LNCaP clone FGC (cell line): ENCODE data around the gene PRORP.

Source experiments
- DNase-seq: peaks from one replicate; pipeline ENCODE4 v3.0.0-alpha.2; 2011; ENCODE audit warnings: low read depth
- H3K4me3 ChIP-seq: 2 replicates; pipeline ENCODE4 v1.5.1; 2011; ENCODE audit warnings: mild to moderate bottlenecking, low read depth, low read length, control low read depth
- TF ChIP-seq, protein P1 (sequence below): IDR thresholded peaks from 2 replicates; pipeline ENCODE4 v1.5.1; 2012; ENCODE audit warnings: mild to moderate bottlenecking; ENCODE audit not compliant: control insufficient read depth, insufficient read depth; ENCODE audit errors: extremely low read depth

PRORP gene

DNA sequence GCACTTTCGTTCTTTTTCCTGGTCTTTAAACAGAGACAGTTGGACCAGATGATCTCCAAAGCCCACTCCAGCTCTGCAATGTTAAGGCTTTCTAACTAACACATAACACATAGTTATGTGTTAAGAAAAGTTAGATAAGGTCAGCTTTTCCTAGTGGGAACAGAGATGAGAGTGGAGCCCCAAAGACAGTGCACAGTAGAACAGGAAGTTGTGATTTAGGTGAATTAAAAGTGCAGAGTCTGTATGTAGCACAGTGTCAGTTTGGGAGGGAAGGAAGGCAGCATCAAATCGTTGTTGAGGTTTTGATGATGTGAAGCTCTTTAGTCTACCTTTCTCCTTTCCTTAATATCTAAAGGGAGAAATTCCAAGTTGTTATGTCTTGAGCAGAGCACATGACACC lies 31.7 kb downstream of the PRORP start:
- no peak overlapping the region for H3K4me3 ChIP-seq
- no peak for DNase-seq
- TF ChIP-seq, protein P1, sequence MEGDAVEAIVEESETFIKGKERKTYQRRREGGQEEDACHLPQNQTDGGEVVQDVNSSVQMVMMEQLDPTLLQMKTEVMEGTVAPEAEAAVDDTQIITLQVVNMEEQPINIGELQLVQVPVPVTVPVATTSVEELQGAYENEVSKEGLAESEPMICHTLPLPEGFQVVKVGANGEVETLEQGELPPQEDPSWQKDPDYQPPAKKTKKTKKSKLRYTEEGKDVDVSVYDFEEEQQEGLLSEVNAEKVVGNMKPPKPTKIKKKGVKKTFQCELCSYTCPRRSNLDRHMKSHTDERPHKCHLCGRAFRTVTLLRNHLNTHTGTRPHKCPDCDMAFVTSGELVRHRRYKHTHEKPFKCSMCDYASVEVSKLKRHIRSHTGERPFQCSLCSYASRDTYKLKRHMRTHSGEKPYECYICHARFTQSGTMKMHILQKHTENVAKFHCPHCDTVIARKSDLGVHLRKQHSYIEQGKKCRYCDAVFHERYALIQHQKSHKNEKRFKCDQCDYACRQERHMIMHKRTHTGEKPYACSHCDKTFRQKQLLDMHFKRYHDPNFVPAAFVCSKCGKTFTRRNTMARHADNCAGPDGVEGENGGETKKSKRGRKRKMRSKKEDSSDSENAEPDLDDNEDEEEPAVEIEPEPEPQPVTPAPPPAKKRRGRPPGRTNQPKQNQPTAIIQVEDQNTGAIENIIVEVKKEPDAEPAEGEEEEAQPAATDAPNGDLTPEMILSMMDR, result no peak

DNA sequence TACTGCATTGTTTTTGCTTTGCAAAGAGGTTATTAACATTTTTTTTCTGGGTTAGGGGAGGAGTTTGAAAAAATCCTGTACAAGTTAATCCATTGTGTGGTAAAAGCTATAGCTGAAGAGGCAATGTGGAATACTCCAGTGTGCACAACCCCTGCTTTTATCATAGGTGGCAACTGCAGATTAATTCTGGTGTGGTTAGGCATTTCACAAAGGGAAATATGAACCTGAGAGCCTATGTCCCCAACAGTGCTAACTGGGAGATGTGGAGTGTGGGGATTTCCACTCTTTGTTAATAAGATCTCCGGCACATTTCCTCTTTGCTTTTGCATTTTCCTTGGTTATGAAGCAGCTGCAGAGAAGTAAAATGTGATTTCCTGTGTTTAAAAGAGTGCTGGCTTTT lies 33.6 kb downstream of the PRORP start:
- no peak overlapping the region for H3K4me3 ChIP-seq
- DNase-seq, result no peak
- TF ChIP-seq, protein P1, result no peak

DNA sequence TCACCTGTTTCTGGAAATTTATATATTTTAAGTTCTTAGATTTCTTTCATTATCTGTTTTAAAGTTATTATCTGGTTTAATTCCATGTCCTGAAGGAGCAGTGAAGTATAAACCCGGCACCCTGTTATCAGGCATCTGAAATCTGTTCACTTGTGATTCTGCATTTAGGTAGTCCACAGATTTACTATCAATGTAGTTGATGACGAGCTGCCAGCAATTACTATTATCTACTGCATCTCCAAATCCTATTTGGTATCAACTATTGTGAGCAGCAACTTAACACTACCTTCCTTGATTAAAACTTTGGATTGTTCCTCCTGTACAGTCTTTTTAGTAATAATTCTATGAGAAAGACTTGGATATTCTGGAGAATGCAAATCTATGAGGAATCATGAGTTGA lies 36.1 kb downstream of the PRORP start:
- no peak overlapping the region for H3K4me3 ChIP-seq
- DNase-seq, result no peak
- TF ChIP-seq, protein P1, result no peak

DNA sequence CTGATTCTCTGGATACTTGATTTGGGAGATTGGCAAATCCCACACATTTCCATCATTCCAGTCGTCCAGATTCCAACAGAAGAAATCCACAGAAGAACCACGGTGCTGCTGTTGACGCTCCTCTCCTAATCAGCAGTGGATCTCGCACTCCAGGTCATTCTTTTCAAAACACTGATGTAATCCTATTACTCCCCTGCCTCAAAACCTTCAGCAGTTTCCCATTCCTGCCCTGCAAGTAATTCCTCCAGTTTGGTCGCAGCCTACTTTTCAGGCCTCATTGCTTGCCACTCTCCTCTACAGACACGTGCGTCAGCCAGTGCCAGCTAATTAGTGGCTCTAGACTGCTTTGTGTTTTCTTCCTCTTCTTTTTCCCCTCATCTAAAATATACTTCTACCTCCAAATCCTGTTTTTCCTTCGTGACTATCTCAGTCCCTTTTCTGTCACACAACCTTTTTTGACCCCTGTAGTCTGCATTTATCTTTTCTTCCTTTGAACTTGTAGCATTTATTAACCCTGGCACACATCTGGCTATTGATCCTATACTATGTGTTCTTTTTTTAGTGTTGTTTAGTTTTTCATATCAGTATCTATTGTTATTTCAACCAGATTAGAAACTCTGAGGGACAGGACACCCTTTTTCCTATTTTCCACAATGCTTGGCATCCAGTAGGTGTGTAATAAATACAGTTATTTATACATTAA lies 36.8 kb downstream of the PRORP start:
- no peak for DNase-seq
- TF ChIP-seq, protein P1, result no peak
- no peak overlapping the region for H3K4me3 ChIP-seq

DNA sequence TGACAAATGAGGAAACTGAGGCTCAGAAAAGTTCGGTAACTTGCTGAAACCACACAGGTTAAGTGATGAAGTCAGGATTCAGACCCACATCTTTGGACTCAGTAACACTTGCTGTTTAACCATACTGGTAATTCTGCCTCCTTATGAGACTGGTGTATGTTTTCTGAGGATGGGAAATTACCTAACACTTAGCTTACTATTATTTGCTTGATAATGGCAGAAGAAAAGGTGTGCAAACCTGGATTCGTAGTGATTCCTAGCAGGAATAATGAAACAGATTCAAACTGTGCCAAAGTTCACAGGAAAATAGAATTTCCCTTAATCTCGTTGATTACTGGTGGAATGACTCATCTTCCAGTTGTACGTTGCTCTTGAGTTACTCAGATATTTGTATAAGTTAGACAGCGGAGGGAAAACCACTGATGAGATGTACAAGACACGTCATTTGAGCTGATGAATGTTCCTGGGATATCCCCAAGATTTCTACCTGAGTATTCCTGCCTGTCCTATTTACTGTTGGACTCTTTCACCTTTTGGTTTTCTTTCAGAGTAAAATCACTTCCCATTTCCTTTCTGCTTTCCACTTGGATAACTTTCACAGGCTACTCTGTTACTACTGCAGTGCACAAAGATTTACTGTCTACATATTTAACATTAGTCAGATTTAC lies 37.5 kb downstream of the PRORP start:
- DNase-seq, result no peak
- TF ChIP-seq, protein P1, result no peak
- no peak overlapping the region for H3K4me3 ChIP-seq

DNA sequence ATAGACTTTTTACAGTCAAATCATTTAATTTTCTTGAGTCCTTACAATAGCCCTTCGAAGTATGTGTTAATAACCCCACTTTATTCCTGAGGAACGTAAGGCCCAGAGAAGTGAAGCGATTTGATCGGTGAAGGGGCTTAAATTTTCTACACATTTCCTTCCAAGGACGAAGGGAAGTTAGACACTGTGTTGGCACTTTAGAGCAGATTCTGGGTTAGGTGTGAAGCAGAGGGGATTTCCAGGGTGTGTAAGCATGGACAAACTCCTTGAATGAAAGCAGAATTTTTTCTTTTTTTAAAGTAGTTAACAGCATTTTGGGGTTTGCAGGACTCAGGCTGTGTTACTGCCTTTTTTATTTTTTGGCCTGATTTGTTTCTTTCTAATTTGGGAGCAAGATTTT lies 38.9 kb downstream of the PRORP start:
- TF ChIP-seq, protein P1, result no peak
- H3K4me3 ChIP-seq, result no peak overlapping the region
- DNase-seq, result no peak
